Vagina (tissue), 2 donors: Measurements from ENCODE around the gene FASTK. TPM values are rescaled to one million over a fixed set of nuclear protein-coding genes. Genes with fewer than 3 reads are reported as not detected.

Experiments used
- DNase-seq, 2 donors: peaks; one replicate each; pipeline ENCODE4 v3.0.0-alpha.2; 2017; ENCODE audit errors: extremely low spot score in 2 of 2
- H3K27ac ChIP-seq: fragments of 200-600 bp; sonication (generic); one replicate; pipeline ENCODE4 v1.5.1; 2019
- H3K27me3 ChIP-seq: fragments of 200-600 bp; sonication (generic); one replicate; pipeline ENCODE4 v1.5.1; 2019
- H3K36me3 ChIP-seq, 2 donors: fragments of 200-600 bp; sonication (generic); one replicate each; pipeline ENCODE4 v1.5.1; 2017 to 2019
- H3K4me1 ChIP-seq: fragments of 200-600 bp; sonication (generic); one replicate; pipeline ENCODE4 v1.5.1; 2019
- H3K4me3 ChIP-seq, 2 donors: fragments of 200-600 bp; sonication (generic); 1 replicate in 1 of 2; 2 replicates in 1 of 2; pipeline ENCODE4 v1.5.1; 2016 to 2019
- H3K9me3 ChIP-seq: fragments of 200-600 bp; sonication (generic); one replicate; pipeline ENCODE4 v1.5.1; 2019
- CTCF ChIP-seq, 3 experiments: fragments of 450-650 bp in 2 of 3; fragments of 200-600 bp in 1 of 3; sonication (generic) in 1 of 3; IDR thresholded peaks; one replicate each; pipeline ENCODE4 v1.5.1; 2017 to 2019; ENCODE audit warnings: antibody characterized with exemption in 3 of 3, mild to moderate bottlenecking in 2 of 3, moderate library complexity in 2 of 3
- POLR2A ChIP-seq, 2 donors: fragments of 450-650 bp; IDR thresholded peaks; one replicate each; pipeline ENCODE4 v1.6.1; 2017; ENCODE audit warnings: antibody characterized with exemption in 2 of 2, mild to moderate bottlenecking in 2 of 2, moderate library complexity in 2 of 2
- POLR2AphosphoS5 ChIP-seq, 2 donors: sonication (generic); formaldehyde crosslinking; IDR thresholded peaks; one replicate each; pipeline ENCODE4 v1.9.0; 2017; ENCODE audit warnings: antibody characterized with exemption in 2 of 2, mild to moderate bottlenecking in 2 of 2, low read depth in 1 of 2; ENCODE audit not compliant: insufficient read depth in 1 of 2
- intact Hi-C: fragments of 100-400 bp; cut with DNase I; formaldehyde crosslinking; loops from one replicate; pipeline ENCODE4 v1.15.1; 2023
- total RNA-seq: library from RNA; depleted of rRNA; stranded (reverse); fragments of >200 nt; gene quantifications from one replicate; pipeline ENCODE4 v1.2.3, GENCODE V29; 2016

FASTK gene
- total RNA-seq, 1 donor from 2014 or later: 60.2 TPM

- peak overlapping the region; percentile 89 for H3K27ac ChIP-seq
- H3K27me3 ChIP-seq: no peaks in the 10 kb centered on the region
- intact Hi-C loops: no loop called here
- peaks cover 72% of the 10 kb centered on the region for H3K4me1 ChIP-seq
- peak overlapping the region; percentile 80 to 82 for H3K4me3 ChIP-seq
- DNase-seq: no peak
- H3K9me3 ChIP-seq: no peaks in the 10 kb centered on the region
- TF ChIP-seq POLR2AphosphoS5 (IDR thresholded peaks at IDR 0.05; ENCODE audit: insufficient read depth in 1 of 2, low read depth in 1 of 2) (no peak), CTCF (IDR thresholded peaks at IDR 0.05) (no peak), POLR2A (IDR thresholded peaks at IDR 0.05) (no peak)
- H3K36me3 ChIP-seq: no peaks in the 10 kb centered on the region
Measured at GRCh38 chr7:151088019-151088855, 7.6 kb upstream of the FASTK start.

- H3K27ac ChIP-seq: peak overlapping the region; percentile 89
- TF ChIP-seq CTCF (IDR thresholded peaks at IDR 0.05) (peak in 1 of 3 experiments; percentile 32), POLR2A (IDR thresholded peaks at IDR 0.05) (no peak), POLR2AphosphoS5 (IDR thresholded peaks at IDR 0.05; ENCODE audit: insufficient read depth in 1 of 2, low read depth in 1 of 2) (peak in 1 of 2 donors; percentile 30)
- intact Hi-C loops: loop anchor here (2.0 kb wide), 1 partner anchor 29 kb away; the partner anchor contains the start of gene SLC4A2
- no peaks in the 10 kb centered on the region for H3K36me3 ChIP-seq
- no peak for DNase-seq
- peak overlapping the region; percentile 80 to 82 for H3K4me3 ChIP-seq
- no peaks in the 10 kb centered on the region for H3K9me3 ChIP-seq
- H3K4me1 ChIP-seq: peaks cover 69% of the 10 kb centered on the region
- H3K27me3 ChIP-seq: no peaks in the 10 kb centered on the region
Measured at GRCh38 chr7:151087245-151088018, 6.8 kb upstream of the FASTK start.

- H3K4me1 ChIP-seq: peaks cover 70% of the 10 kb centered on the region
- H3K9me3 ChIP-seq: no peaks in the 10 kb centered on the region
- TF ChIP-seq CTCF (IDR thresholded peaks at IDR 0.05): no peak
- no peak for TF ChIP-seq POLR2A (IDR thresholded peaks at IDR 0.05)
- TF ChIP-seq POLR2AphosphoS5 (IDR thresholded peaks at IDR 0.05; ENCODE audit: insufficient read depth in 1 of 2, low read depth in 1 of 2): peak in 1 of 2 donors; percentile 9
- no peak for DNase-seq
- H3K27me3 ChIP-seq: no peaks in the 10 kb centered on the region
- H3K27ac ChIP-seq: peak overlapping the region; percentile 89
- peak overlapping the region; percentile 80 to 82 for H3K4me3 ChIP-seq
- no peaks in the 10 kb centered on the region for H3K36me3 ChIP-seq
- intact Hi-C loops: loop anchor here (2.0 kb wide), 1 partner anchor 28 kb away; the partner anchor contains the start of gene SLC4A2
Measured at GRCh38 chr7:151086802-151087244, 6.2 kb upstream of the FASTK start.

GRCh38 chr7:151085691-151086620 is 5.3 kb upstream of the FASTK start, which contains the start of gene AGAP3:
AGAP3 (plus strand) TSS chr7:151086475; CDS start chr7:151086742, 267 bp downstream.
- H3K36me3 ChIP-seq: no peaks in the 10 kb centered on the region
- DNase-seq: no peak
- peak within 1 kb of the TSS; percentile 80 to 82 for H3K4me3 ChIP-seq
- TF ChIP-seq POLR2AphosphoS5 (IDR thresholded peaks at IDR 0.05; ENCODE audit: insufficient read depth in 1 of 2, low read depth in 1 of 2): peak in 1 of 2 donors; percentile 94
- TF ChIP-seq POLR2A (IDR thresholded peaks at IDR 0.05): peak in 1 of 2 donors; percentile 60
- no peak for TF ChIP-seq CTCF (IDR thresholded peaks at IDR 0.05)
- H3K9me3 ChIP-seq: no peaks in the 10 kb centered on the region
- H3K27me3 ChIP-seq: no peaks in the 10 kb centered on the region
- H3K27ac ChIP-seq: peak within 1 kb of the TSS; percentile 97
- peaks cover 70% of the 10 kb centered on the region for H3K4me1 ChIP-seq
- intact Hi-C loops: loop anchor here (2.0 kb wide), 1 partner anchor 27 kb away; the partner anchor contains the start of gene SLC4A2
